Right renal cortex interstitium (tissue), 3 donors: Measurements from ENCODE around the gene TFAM. TPM values are rescaled to one million over a fixed set of nuclear protein-coding genes. Genes with fewer than 3 reads are reported as not detected.

Experiments
- DNase-seq, 3 donors: peaks; one replicate each; pipeline ENCODE4 v3.0.0-alpha.2; 2013; ENCODE audit warnings: low read depth in 3 of 3, low spot score in 2 of 3
- polyA plus RNA-seq, 3 donors: library from polyadenylated mRNA; unstranded; fragments of 120-200 nt; gene quantifications; one replicate each; pipeline ENCODE4 v1.2.1, GENCODE V29; 2013; ENCODE audit not compliant: insufficient read length in 3 of 3

Gene TFAM
- polyA plus RNA-seq, 3 donors = 74.4 to 78.3 (median 77.2) TPM

DNA sequence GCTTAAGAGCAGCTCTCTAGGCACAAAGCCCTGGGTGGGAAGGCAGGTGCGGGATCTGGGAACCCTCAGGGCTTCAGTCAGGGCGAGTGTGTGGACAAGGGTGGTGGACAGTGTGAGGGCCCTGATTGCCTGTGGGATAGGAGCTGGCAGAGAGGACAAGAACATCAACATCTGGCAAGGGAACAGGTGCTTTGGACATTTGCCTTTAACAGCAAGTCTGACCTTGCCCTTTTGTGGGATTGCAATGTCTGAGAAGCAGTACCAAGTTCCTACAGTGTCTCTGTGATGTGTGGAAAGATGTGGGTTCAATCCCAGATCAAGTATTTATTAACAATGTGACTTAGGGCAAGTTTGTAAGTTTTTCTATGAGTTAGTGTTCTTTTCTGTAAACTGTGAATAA, 46.7 kb downstream of the TFAM start:
- DNase-seq = no peak

DNA sequence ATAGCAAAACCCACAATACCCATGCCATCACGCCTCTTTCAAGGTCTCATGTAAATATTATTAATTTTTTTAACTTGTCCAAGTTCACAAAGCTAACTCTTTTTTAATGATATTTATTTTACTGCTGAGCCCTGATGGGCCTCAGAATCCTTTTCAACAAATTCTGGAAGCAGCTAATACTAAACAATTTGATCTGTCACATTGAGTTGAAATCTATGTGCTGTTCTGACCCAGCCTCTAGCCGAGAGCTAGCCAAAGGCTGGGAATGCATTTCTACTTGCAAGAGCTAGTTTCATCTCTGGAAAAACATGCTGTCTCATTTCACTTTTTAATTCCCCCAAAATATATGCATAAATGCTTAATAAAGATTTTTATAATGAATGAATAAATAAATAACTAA, 47.9 kb downstream of the TFAM start:
- DNase-seq = no peak

DNA sequence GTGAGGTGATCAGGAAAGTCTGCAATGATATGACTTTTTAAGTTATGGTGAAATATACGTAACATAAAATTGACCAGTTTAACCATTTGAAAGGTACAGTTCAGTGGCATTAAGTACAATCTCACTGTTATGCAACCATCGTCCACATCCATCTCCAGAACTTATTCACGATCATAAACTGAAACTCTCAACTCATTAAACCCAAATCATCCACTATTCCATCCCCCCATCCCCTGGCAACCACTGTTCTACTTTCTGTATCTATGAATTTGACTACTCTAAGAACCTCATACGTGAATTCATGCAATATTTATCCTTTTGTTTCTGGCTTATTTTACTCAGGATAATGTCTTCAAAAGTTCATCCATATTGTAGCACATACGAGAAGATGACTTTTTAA, 48.4 kb downstream of the TFAM start:
- DNase-seq = no peak

GRCh38 chr10:58435297-58435985, 50.2 kb downstream of the TFAM start:
- no peak for DNase-seq

GRCh38 chr10:58436071-58436470, 50.9 kb downstream of the TFAM start:
- no peak for DNase-seq

DNA sequence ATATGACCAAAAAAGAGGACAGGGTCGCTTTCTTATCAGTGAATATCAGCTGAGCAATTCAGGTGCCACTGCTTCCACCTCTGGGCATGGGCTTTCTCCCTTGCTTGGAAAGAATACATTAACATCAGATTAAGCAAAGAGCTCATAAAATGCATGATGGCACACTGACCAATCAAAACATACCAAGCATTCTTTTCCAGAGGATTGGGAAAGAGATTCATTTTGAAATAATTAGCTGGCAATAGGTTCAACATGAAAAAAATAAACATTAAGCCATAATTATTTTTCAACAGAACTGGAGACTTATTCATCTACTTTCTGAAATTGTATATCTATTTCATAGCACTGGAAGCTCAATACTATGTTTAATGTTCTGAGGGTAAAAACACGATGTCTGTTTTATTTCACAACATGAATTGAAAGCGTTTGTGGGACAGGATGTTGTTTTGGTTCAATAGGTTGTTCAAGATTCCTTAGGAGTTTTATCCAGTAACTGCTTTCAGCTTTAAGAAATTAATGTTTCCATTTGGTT, 53.2 kb downstream of the TFAM start:
- no peak for DNase-seq

DNA sequence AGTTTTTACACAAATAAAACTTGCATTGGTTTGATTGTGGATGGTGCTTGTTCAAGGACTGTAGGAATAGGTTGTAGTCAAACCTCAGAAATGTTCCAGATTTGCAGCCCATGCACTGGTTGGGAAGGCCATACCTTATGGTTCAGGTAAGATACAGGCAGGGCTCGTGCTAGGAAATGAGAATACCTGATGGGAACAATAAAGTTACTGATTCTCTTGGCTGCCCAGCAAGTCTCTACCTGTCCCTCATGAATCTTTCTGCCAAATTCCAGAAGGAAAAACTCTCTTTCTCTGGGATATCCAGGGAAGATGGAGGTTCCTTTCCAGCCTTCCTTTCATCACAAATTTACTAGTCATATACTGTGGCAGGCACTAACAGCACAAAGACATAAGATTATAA, 53.8 kb downstream of the TFAM start:
- no peak for DNase-seq

GRCh38 chr10:58439632-58440364, 54.6 kb downstream of the TFAM start:
- no peak for DNase-seq

DNA sequence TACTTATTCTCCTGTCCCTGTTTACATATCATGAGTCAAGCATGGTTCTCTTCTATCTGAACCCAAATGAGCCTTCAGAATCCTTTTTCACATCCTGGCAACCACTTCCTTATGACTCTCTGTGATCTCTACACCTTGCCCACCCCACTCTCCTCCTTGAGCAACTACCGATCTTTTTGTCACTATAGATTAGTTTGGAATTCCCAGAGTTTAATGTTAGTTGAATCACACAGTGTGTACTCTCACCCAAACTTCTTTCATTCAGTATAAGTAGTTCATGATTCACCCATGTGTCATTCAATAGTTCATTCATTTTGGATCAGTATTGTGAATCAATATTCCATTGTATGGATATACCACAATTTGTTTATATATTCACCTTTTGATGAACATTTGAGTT, 55.3 kb downstream of the TFAM start:
- DNase-seq = no peak

DNA sequence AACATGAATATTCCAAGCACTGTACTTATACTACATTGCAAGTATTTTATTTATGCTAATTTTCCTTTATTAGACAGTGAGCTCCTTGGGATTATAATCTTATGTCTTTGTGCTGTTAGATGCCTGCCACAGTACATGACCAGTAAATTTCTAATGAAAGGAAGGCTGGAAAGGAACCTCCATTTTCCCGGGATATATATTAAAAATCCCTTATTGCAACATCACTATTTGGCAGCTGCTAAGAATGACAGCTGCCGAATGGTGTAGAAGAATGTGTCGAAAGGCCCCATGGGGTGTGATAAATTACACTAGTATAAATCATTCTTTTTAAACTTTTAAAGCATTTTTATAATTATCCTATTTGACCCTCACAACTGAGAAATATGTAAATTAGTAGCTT, 59.1 kb downstream of the TFAM start:
- no peak for DNase-seq

- no peak for DNase-seq
Measured at GRCh38 chr10:58444876-58445275, 59.7 kb downstream of the TFAM start.

GRCh38 chr10:58448121-58448935, 63.1 kb downstream of the TFAM start:
- no peak for DNase-seq

Other genes starting within 250 kb of the TFAM start
- 1 to 10 TPM; 7.4 to 7.8 (median 7.5) TPM for gene IPMK, start 117.5 kb upstream of the TFAM start, polyA plus RNA-seq
- gene CISD1, start 116.2 kb upstream of the TFAM start, polyA plus RNA-seq = 10 to 100 TPM; 59.4 to 62.0 (median 60.4) TPM
- gene UBE2D1, start 50.4 kb upstream of the TFAM start, polyA plus RNA-seq = 10 to 100 TPM; 39.0 to 43.0 (median 40.1) TPM
- 10 to 100 TPM; 83.0 to 90.1 (median 89.3) TPM for gene BICC1, start 127.5 kb downstream of the TFAM start, polyA plus RNA-seq